NCI-H345 treated with DMSO at 0.1 percent for 48 hours (cell line): Measurements from ENCODE around the gene TBC1D12.
"Not testable (repeated sequence)": the region's sequence is repeated elsewhere in the genome, so short reads cannot be mapped to it uniquely, and the experiment has no call there.

Experiments
- DNase-seq: peaks from one replicate; lab custom pipeline; 2025; ENCODE audit not compliant: unreplicated experiment; lab: John Stamatoyannopoulos, UW

The TBC1D12 gene

GRCh38 chr10:94533027-94533426 is 130.7 kb downstream of the TBC1D12 start:
- no peak for DNase-seq

- DNase-seq, result not testable (repeated sequence)
These were observed 139.9 kb downstream of the TBC1D12 start for GRCh38 chr10:94542282-94542681.

GRCh38 chr10:94545391-94546048 is 143.2 kb downstream of the TBC1D12 start, which contains the start of gene HELLS:
Gene HELLS (plus strand): TSS chr10:94545788. CDS start chr10:94545922, 134 bp downstream.
- DNase-seq, result peak; percentile 69

GRCh38 chr10:94546049-94546900 is 143.9 kb downstream of the TBC1D12 start:
- no peak for DNase-seq

- DNase-seq, result no peak
These were observed 144.5 kb downstream of the TBC1D12 start for GRCh38 chr10:94546901-94547185.

- DNase-seq, result no peak
These were observed 146.9 kb downstream of the TBC1D12 start for GRCh38 chr10:94549221-94549620.

- not testable (repeated sequence) for DNase-seq
These were observed 165.5 kb downstream of the TBC1D12 start for GRCh38 chr10:94567714-94568307.

GRCh38 chr10:94571081-94571480 is 168.7 kb downstream of the TBC1D12 start:
- no peak for DNase-seq

GRCh38 chr10:94571528-94571927 is 169.2 kb downstream of the TBC1D12 start:
- no peak for DNase-seq

- DNase-seq, result no peak
These were observed 176.4 kb downstream of the TBC1D12 start for GRCh38 chr10:94578790-94579189.

GRCh38 chr10:94583124-94583523 is 180.8 kb downstream of the TBC1D12 start:
- no peak for DNase-seq
